HepG2 (cell line): ENCODE data around the gene C16orf54. TPM values are rescaled to one million over a fixed set of nuclear protein-coding genes. Genes with fewer than 3 reads are reported as not detected.

Source experiments
- MTA1 ChIP-seq: sonication (generic); formaldehyde crosslinking; IDR thresholded peaks from 2 replicates; pipeline ENCODE4 v1.4.0; 2020; ENCODE audit warnings: missing genetic modification reagents, mild to moderate bottlenecking, borderline replicate concordance
- PPARG ChIP-seq: conservative IDR thresholded peaks from 2 replicates; pipeline ENCODE4 v1.6.1; 2016; ENCODE audit warnings: missing biosample characterization, missing genetic modification reagents
- SIX4 ChIP-seq: sonication (generic); formaldehyde crosslinking; IDR thresholded peaks from 2 replicates; pipeline ENCODE4 v1.4.0; 2020; ENCODE audit warnings: missing genetic modification reagents
- ZNF224 ChIP-seq: sonication (generic); formaldehyde crosslinking; IDR thresholded peaks from 2 replicates; pipeline ENCODE4 v1.5.0; 2020; ENCODE audit warnings: mild to moderate bottlenecking, missing genetic modification reagents
- ZNF572 ChIP-seq: sonication (generic); formaldehyde crosslinking; IDR thresholded peaks from 2 replicates; pipeline ENCODE4 v1.5.1; 2020; ENCODE audit warnings: mild to moderate bottlenecking, missing genetic modification reagents
- ZNF709 ChIP-seq: sonication (generic); formaldehyde crosslinking; IDR thresholded peaks from 2 replicates; pipeline ENCODE4 v1.5.0; 2020; ENCODE audit warnings: mild to moderate bottlenecking, missing genetic modification reagents
- polyA plus RNA-seq, 8 experiments: library from polyadenylated mRNA; depleted of rRNA in 3 of 8; stranded (reverse) in 7 of 8; unstranded in 1 of 8; fragments of >200 nt; fragmentation: Illumina TruSeq in 4 of 8; extraction: Trizol in 4 of 8; gene quantifications; 2 replicates each; pipeline versions ENCODE4 v1.2.1 to v1.2.3, GENCODE V29; 2011 to 2016; ENCODE audit warnings: low read depth in 4 of 8, missing spikeins in 1 of 8, mixed read lengths in 1 of 8; ENCODE audit not compliant: insufficient read depth in 1 of 8
- total RNA-seq, 5 experiments: library from RNA; depleted of rRNA; stranded (reverse); fragments of >200 nt; fragmentation: Illumina TruSeq; extraction: Trizol; gene quantifications; 2 replicates each; pipeline ENCODE4 v1.2.3, GENCODE V29; 2016; ENCODE audit warnings: low read depth in 1 of 5
- TF ChIP-seq, protein P1 (sequence below), 2 experiments: sonication (generic) in 1 of 2; formaldehyde crosslinking in 1 of 2; IDR thresholded peaks; 2 replicates each; pipeline versions ENCODE4 v1.4.0 to v1.6.1; 2018 to 2020; ENCODE audit warnings: missing genetic modification reagents in 2 of 2, borderline replicate concordance in 1 of 2, low read depth in 1 of 2, mild to moderate bottlenecking in 1 of 2, missing biosample characterization in 1 of 2
- TF ChIP-seq, protein P2 (sequence below): sonication (generic); formaldehyde crosslinking; IDR thresholded peaks from 2 replicates; pipeline ENCODE4 v1.4.0; 2020; ENCODE audit warnings: missing genetic modification reagents

C16orf54 gene
- total and polyA plus RNA-seq, 2 of the 13 experiments (the other 11 are each of a cell fraction or from before 2014, with no cell fraction given), result not detected

DNA sequence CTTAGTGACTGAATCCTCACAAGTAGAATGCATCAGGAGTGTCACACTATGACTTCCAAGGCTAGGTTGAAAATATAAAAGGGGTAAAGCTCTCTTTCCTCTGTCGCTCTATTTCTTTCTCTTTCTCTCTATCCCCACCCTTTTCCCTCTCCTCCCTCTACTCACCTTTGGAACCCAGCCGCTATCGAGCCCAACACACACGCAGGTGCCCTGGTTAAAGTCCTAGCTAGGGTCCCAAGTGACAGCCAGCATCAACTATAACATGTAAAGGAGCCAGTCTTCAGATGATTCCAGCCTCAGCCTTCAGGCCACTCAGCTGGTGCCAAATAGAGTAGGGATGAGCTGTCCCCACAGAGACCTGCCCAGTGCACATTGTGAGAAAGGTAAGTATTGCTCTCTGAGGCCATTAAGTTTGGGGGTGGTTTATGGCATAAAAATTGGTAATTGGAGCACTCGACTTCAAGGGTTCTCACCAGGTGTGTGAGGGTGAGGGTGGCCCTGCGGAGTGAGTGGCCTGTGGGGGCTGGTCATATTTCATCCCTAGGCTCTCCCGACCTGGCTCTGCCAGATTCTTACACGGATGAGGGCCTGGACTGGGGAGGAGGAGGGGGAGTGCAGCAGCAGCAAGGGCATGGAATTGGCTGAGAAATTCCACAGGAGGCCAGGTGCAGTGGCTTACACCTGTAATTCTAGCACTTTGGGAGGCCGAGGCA is 14.9 kb upstream of the C16orf54 start (continued):
- TF ChIP-seq ZNF224 (CRISPR knock-in tag) (no peak), PPARG (CRISPR knock-in tag) (no peak), ZNF572 (no peak), SIX4 (CRISPR knock-in tag) (no peak), MTA1 (CRISPR knock-in tag) (peak; percentile 78; the same call in 1 of the 2 replicates), ZNF709 (CRISPR knock-in tag) (no peak)
- TF ChIP-seq, protein P1, sequence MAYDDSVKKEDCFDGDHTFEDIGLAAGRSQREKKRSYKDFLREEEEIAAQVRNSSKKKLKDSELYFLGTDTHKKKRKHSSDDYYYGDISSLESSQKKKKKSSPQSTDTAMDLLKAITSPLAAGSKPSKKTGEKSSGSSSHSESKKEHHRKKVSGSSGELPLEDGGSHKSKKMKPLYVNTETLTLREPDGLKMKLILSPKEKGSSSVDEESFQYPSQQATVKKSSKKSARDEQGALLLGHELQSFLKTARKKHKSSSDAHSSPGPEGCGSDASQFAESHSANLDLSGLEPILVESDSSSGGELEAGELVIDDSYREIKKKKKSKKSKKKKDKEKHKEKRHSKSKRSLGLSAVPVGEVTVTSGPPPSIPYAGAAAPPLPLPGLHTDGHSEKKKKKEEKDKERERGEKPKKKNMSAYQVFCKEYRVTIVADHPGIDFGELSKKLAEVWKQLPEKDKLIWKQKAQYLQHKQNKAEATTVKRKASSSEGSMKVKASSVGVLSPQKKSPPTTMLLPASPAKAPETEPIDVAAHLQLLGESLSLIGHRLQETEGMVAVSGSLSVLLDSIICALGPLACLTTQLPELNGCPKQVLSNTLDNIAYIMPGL (CRISPR knock-in tag; IDR thresholded peaks at IDR 0.05; ENCODE audit: borderline replicate concordance in 1 of 2, low read depth in 1 of 2), result 0 out of 4 replicates have a peak, but pooled peaks of 1 of the 2 experiments have one; percentile 34
- TF ChIP-seq, protein P2, sequence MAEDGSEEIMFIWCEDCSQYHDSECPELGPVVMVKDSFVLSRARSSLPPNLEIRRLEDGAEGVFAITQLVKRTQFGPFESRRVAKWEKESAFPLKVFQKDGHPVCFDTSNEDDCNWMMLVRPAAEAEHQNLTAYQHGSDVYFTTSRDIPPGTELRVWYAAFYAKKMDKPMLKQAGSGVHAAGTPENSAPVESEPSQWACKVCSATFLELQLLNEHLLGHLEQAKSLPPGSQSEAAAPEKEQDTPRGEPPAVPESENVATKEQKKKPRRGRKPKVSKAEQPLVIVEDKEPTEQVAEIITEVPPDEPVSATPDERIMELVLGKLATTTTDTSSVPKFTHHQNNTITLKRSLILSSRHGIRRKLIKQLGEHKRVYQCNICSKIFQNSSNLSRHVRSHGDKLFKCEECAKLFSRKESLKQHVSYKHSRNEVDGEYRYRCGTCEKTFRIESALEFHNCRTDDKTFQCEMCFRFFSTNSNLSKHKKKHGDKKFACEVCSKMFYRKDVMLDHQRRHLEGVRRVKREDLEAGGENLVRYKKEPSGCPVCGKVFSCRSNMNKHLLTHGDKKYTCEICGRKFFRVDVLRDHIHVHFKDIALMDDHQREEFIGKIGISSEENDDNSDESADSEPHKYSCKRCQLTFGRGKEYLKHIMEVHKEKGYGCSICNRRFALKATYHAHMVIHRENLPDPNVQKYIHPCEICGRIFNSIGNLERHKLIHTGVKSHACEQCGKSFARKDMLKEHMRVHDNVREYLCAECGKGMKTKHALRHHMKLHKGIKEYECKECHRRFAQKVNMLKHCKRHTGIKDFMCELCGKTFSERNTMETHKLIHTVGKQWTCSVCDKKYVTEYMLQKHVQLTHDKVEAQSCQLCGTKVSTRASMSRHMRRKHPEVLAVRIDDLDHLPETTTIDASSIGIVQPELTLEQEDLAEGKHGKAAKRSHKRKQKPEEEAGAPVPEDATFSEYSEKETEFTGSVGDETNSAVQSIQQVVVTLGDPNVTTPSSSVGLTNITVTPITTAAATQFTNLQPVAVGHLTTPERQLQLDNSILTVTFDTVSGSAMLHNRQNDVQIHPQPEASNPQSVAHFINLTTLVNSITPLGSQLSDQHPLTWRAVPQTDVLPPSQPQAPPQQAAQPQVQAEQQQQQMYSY (CRISPR knock-in tag), result no peak
